SK-N-MC (cell line): Measurements from ENCODE around the gene SCNN1A.

ENCODE experiments used
- DNase-seq: peaks from one replicate; pipeline ENCODE4 v3.0.0-alpha.2; 2011; ENCODE audit warnings: low read depth, low spot score
- H3K27ac ChIP-seq: fragments of 200-600 bp; sonication (generic); 2 replicates; pipeline ENCODE4 v1.5.1; 2016; ENCODE audit warnings: mixed run types
- H3K36me3 ChIP-seq: fragments of 200-600 bp; sonication (generic); 2 replicates; pipeline ENCODE4 v1.6.1; 2017; ENCODE audit warnings: antibody characterized with exemption, low read length, mixed read lengths; ENCODE audit not compliant: insufficient read depth
- H3K4me3 ChIP-seq: fragments of 200-600 bp; sonication (generic); 2 replicates; pipeline ENCODE4 v1.5.1; 2016
- H3K9ac ChIP-seq: fragments of 200-600 bp; sonication (generic); 2 replicates; pipeline ENCODE4 v1.8.0; 2017; ENCODE audit warnings: mixed run types, mixed read lengths; ENCODE audit not compliant: insufficient read length
- H3K9me3 ChIP-seq: fragments of 200-600 bp; sonication (generic); 2 replicates; pipeline ENCODE4 v1.6.1; 2017; ENCODE audit warnings: low read depth, mild to moderate bottlenecking, antibody characterized with exemption, low read length, moderate library complexity, mixed read lengths
- EZH2 ChIP-seq: fragments of 200-600 bp; sonication (generic); IDR thresholded peaks from one replicate; pipeline ENCODE4 v1.6.1; 2017; ENCODE audit warnings: antibody characterized with exemption
- FOXP2 ChIP-seq: optimal IDR thresholded peaks from 2 replicates; pipeline ENCODE3; 2011; ENCODE audit warnings: mild to moderate bottlenecking, moderate library complexity; ENCODE audit not compliant: insufficient read depth; ENCODE audit errors: extremely low read length, control extremely low read depth
- POLR2AphosphoS5 ChIP-seq: IDR thresholded peaks from 2 replicates; pipeline ENCODE4 v1.6.1; 2012; ENCODE audit warnings: mild to moderate bottlenecking, low read depth, low read length, borderline replicate concordance

Gene SCNN1A

DNA sequence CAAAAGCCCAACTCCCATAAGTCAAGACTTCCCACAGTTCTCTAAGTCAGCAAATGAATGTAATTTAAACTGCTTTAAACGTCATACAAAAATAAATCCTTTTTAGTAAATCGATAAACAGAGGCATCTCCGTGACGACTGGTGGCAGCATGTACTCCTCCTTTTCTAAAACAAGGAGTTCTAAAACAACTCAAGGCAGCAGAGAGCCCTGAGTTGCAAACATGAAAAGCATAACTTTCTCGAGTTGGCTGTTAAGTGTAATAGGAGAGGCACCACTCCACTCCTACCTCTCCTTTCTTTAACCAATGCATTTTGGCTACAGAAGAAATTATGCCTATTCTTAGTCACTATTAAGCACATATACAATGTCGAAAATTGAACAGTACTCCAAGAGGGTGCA is 30.6 kb upstream of the SCNN1A start:
- no peak for TF ChIP-seq FOXP2
- no peak for TF ChIP-seq POLR2AphosphoS5
- no peak for TF ChIP-seq EZH2
- H3K27ac ChIP-seq, result no peak overlapping the region
- no peak overlapping the region for H3K4me3 ChIP-seq
- H3K9ac ChIP-seq, result no peak overlapping the region
- no peak for DNase-seq
- H3K36me3 ChIP-seq, result no peaks in the 10 kb centered on the region
- no peaks in the 10 kb centered on the region for H3K9me3 ChIP-seq

DNA sequence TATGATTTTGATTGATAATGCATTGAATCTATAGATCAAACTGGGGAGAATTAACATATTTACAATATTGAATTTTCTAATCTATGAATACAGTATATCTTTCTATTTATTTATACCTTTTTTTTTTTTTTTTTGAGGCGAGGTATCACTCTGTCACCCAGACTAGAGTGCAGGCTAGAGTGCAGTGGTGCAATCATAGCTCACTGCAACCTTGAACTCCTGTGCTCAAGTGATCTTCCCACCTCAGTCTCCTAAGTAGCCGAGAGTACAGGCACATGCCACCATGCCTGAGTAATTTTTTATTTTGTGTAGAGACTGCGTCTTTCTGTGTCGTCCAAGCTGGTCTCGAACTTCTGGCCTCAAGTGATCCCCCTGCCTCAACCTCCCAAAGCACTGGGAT is 29.0 kb upstream of the SCNN1A start:
- H3K27ac ChIP-seq, result no peak overlapping the region
- no peak for DNase-seq
- TF ChIP-seq EZH2 (no peak), FOXP2 (no peak), POLR2AphosphoS5 (no peak)
- H3K9me3 ChIP-seq, result no peaks in the 10 kb centered on the region
- H3K36me3 ChIP-seq, result no peaks in the 10 kb centered on the region
- no peak overlapping the region for H3K9ac ChIP-seq
- H3K4me3 ChIP-seq, result no peak overlapping the region

DNA sequence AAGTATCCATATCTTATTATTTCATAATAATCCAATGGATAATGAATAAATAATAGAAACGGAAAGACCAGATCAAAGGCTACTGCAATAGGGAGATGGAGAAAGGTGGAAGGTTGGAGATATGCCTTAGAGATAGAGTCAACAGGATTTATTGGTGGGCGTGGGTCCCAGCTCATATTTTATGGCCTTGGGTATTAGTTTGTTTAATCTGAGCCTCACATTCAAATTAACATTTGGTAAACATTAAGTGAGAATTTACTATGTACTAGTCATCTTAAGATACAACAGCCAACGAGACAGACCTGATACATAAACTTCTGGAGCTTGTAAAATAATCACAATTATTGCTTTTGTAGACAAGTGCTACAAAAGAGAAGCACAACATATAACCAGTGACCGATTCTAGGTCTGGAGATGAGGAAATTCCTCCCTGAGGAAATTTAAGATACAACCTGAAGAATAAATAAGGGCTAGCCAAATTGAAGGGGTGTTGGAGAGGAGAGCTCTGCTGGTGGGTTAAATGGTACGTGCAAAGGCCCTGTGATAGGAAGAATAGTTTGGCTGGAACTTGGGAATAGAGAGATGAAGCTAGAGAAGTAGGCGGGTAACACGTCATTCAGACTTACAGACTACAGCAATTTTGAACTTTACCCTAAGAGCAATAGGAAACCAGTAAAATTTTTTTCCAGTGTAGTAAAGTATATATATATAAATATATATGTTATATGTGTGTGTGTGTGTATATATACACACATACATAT is 24.7 kb upstream of the SCNN1A start:
- TF ChIP-seq EZH2, result no peak
- no peak for TF ChIP-seq FOXP2
- no peak for TF ChIP-seq POLR2AphosphoS5
- no peak for DNase-seq
- Histone ChIP-seq H3K27ac (no peak overlapping the region), H3K4me3 (no peak overlapping the region), H3K36me3 (no peaks in the 10 kb centered on the region), H3K9ac (no peak overlapping the region), H3K9me3 (no peaks in the 10 kb centered on the region)

DNA sequence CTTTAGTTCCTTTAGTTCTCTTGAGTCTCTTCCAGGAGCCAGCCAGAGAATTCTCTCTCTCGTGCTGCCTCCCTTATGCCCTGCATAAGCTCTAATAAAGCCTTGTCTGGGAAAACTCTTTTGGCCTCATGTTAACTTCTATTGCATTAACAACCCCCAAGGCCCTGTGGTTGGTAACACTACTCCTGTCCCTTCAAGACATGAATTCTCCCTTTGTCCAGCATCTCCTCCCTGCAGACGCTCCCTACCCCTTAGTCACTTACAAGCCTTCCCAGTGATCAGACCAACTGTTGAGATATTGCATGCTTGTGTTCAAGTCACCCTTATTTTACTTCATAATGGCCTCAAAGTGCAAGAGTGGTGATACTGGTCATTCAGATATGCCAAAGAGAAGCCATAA is 20.7 kb upstream of the SCNN1A start:
- Histone ChIP-seq H3K36me3 (no peaks in the 10 kb centered on the region), H3K9me3 (no peaks in the 10 kb centered on the region), H3K9ac (no peak overlapping the region), H3K27ac (no peak overlapping the region), H3K4me3 (no peak overlapping the region)
- no peak for DNase-seq
- TF ChIP-seq POLR2AphosphoS5, result no peak
- no peak for TF ChIP-seq EZH2
- TF ChIP-seq FOXP2, result no peak

DNA sequence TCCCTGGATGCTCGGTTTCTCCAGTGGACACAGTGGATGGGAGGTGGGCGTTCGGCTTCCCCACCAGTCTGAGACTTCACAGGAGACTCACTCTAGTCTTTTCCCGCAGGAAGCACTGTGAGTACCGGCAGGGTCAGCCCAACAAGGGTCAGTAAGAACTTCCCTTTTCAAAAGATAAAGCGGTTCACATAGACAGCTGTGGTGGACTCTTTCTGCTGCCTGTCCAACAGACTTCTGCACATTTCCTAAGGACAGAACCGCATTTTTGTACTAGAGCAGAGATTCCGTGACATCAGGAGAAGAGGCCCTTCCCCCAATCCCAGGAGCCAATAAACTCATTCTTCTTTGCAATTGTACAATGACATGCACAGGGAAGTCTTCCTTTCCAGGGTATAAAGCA is 19.0 kb upstream of the SCNN1A start:
- H3K36me3 ChIP-seq, result no peaks in the 10 kb centered on the region
- TF ChIP-seq POLR2AphosphoS5, result no peak
- no peak for TF ChIP-seq EZH2
- no peak for TF ChIP-seq FOXP2
- no peak overlapping the region for H3K4me3 ChIP-seq
- DNase-seq, result no peak
- no peak overlapping the region for H3K27ac ChIP-seq
- no peak overlapping the region for H3K9ac ChIP-seq
- no peaks in the 10 kb centered on the region for H3K9me3 ChIP-seq

DNA sequence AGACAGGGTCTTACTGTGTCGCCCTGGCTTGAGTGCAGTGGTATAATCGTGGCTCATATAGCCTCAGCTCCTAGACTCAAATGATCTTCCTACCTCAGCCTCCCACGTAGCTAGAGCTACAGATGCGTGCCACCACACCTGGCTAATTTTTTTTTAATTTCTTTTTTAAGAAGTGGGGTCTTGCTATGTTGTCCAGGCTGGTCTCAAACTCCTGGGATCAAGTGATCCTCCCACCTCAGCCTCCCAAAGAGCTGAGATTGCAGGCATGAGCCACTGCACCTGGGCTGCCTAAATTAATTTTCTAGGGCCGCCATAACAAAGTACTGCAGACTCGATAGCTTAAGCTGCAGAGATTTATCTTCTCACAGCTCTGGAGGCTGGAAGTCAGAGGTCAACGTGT is 17.7 kb upstream of the SCNN1A start:
- DNase-seq, result no peak
- H3K36me3 ChIP-seq, result no peaks in the 10 kb centered on the region
- H3K9ac ChIP-seq, result no peak overlapping the region
- TF ChIP-seq POLR2AphosphoS5 (no peak), FOXP2 (no peak), EZH2 (no peak)
- no peak overlapping the region for H3K27ac ChIP-seq
- H3K9me3 ChIP-seq, result no peaks in the 10 kb centered on the region
- no peak overlapping the region for H3K4me3 ChIP-seq

DNA sequence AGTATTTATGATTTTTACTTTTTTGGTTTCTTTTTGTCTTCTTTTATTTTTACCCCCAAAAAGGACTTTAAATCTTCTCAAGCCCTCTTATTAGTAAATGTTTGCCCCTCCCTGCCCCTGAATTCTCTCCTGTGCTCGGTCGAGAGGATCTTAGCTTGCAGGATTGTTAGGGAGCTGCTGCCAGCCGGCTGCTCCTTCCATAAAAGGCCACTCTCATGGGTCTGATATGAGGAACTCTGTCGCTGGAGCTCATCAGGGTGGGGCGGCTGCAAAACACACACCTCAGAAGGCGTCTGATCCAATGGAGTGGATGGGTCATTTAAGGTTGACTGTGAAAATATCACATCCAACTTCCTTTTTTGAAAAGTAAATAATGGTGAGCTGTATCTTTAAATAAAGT is 17.1 kb upstream of the SCNN1A start:
- H3K36me3 ChIP-seq, result no peaks in the 10 kb centered on the region
- no peak overlapping the region for H3K9ac ChIP-seq
- no peak overlapping the region for H3K27ac ChIP-seq
- H3K4me3 ChIP-seq, result no peak overlapping the region
- DNase-seq, result no peak
- no peaks in the 10 kb centered on the region for H3K9me3 ChIP-seq
- TF ChIP-seq POLR2AphosphoS5 (no peak), FOXP2 (no peak), EZH2 (no peak)

DNA sequence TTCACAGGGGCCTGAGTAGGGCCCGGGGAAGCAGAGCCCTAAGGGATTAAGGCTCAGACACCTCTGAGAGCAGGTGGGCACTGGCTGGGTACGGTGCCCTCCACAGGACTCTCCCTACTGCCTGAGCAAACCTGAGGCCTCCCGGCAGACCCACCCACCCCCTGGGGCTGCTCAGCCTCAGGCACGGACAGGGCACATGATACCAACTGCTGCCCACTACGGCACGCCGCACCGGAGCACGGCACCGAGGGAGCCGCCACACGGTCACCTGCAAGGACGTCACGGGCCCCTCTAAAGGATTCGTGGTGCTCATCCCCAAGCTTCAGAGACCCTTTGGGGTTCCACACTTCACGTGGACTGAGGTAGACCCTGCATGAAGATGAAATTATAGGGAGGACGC is 15.7 kb upstream of the SCNN1A start:
- H3K4me3 ChIP-seq, result no peak overlapping the region
- no peak overlapping the region for H3K9ac ChIP-seq
- no peaks in the 10 kb centered on the region for H3K36me3 ChIP-seq
- DNase-seq, result no peak
- TF ChIP-seq FOXP2, result no peak
- no peak for TF ChIP-seq EZH2
- no peak for TF ChIP-seq POLR2AphosphoS5
- H3K27ac ChIP-seq, result no peak overlapping the region
- H3K9me3 ChIP-seq, result no peaks in the 10 kb centered on the region
